Heart left ventricle (tissue), 13 donors: ENCODE measurements around the gene KDM4B.

Experiments used
- POLR2A ChIP-seq, 2 donors: fragments of 450-650 bp; IDR thresholded peaks; one replicate each; pipeline ENCODE4 v1.6.1; 2017; ENCODE audit warnings: antibody characterized with exemption in 2 of 2, mild to moderate bottlenecking in 2 of 2, moderate library complexity in 2 of 2
- TF ChIP-seq, protein P1 (sequence below), 12 donors: fragments of 200-600 bp; sonication (generic) in 4 of 12; IDR thresholded peaks; one replicate each; pipeline versions ENCODE4 v1.5.0 to v1.8.0; 2018 to 2022; ENCODE audit warnings: antibody characterized with exemption in 12 of 12, mild to moderate bottlenecking in 5 of 12
- donor health status: ischemic (EF 13 %, LVEDD 7.1; RV severe dilation, severe dysfunction).
- donor health status: DM: no; HTN: yes; CAD: no.
- donor health status: DM: no; HTN: no; CAD: no.
- donor health status: ischemic (EF 25% LVEDD 6.9; RV normal size, moderate dysfunction).
- donor health status: ischemic (EF 25% LVEDD 5.7; RV mildly dilated, moderate dysfunction).
- donor health status: ischemic (EF 35%, LVEDD 5.7; RV mildly dilated, moderate dysfunction).
- donor health status: nonischemic (EF 11% LVEDD 7.7; RV severe dilation, severe dysfunction).
- donor health status: DM: yes; HTN: yes; CAD: no.
- donor health status: PGD.
- donor health status: ischemic (EF 29% LVEDD 5.4; RV normal size, mild dysfunction).
- donor health status: nonischemic (EF 23%, LVEDD 6.1; RV moderate dilation, normal function).

- TF ChIP-seq, protein P1, sequence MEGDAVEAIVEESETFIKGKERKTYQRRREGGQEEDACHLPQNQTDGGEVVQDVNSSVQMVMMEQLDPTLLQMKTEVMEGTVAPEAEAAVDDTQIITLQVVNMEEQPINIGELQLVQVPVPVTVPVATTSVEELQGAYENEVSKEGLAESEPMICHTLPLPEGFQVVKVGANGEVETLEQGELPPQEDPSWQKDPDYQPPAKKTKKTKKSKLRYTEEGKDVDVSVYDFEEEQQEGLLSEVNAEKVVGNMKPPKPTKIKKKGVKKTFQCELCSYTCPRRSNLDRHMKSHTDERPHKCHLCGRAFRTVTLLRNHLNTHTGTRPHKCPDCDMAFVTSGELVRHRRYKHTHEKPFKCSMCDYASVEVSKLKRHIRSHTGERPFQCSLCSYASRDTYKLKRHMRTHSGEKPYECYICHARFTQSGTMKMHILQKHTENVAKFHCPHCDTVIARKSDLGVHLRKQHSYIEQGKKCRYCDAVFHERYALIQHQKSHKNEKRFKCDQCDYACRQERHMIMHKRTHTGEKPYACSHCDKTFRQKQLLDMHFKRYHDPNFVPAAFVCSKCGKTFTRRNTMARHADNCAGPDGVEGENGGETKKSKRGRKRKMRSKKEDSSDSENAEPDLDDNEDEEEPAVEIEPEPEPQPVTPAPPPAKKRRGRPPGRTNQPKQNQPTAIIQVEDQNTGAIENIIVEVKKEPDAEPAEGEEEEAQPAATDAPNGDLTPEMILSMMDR (IDR thresholded peaks at IDR 0.05), result no peak
- TF ChIP-seq POLR2A (IDR thresholded peaks at IDR 0.05), result no peak
Observed at GRCh38 chr19:5121266-5122120, 152.6 kb downstream of the KDM4B start.
